Stimulated activated CD4-positive, alpha-beta T cell treated with anti-CD3 and anti-CD28 coated beads, TNF-alpha, amount 100 ng/mL, for 1 hour (primary cell): Measurements from ENCODE around the gene ZNF385B.

Experiments
- DNase-seq, 3 donors: peaks; one replicate each; pipeline ENCODE4 v3.0.0-alpha.2; 2020; ENCODE audit warnings: low read depth in 3 of 3, low spot score in 1 of 3

The ZNF385B gene

DNA sequence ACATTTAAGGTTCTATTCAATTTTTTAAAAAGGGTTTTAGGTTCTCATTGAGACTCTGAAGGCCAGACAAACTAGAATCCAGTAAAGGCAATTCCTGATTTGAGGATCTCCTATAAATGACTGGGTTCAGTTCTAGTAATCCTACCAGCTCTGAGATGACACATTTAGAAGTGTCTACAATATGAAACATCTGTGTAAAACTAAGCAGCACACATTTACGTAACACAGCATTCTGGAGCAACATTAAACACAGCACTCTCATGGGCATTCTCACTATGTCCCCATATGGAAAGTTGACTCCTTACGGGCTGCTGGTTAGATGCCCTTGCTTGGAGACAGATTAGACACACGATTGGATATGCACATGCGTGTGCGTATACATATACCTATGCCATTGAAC, 114.4 kb downstream of the ZNF385B start:
- DNase-seq: no peak

GRCh38 chr2:179745635-179746256, 115.7 kb downstream of the ZNF385B start:
- no peak for DNase-seq

DNA sequence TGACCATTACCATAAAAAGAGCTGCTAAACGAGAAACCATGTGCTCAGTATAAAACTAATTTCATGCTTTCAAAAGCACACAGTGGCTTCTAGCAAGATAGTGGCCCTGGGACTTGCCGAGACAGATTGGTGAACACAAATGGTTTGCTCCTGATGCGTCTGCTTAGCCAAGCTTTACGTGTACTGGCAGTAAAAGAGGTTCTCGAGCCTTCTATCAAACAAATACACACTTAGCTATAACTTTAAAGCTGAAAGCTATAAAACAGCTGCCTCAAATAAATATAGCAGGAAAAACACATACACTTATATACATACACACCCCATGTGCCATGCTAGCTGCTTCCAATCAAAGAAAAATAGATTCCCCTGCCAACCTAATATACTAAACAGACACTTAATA, 117.0 kb downstream of the ZNF385B start:
- no peak for DNase-seq

DNA sequence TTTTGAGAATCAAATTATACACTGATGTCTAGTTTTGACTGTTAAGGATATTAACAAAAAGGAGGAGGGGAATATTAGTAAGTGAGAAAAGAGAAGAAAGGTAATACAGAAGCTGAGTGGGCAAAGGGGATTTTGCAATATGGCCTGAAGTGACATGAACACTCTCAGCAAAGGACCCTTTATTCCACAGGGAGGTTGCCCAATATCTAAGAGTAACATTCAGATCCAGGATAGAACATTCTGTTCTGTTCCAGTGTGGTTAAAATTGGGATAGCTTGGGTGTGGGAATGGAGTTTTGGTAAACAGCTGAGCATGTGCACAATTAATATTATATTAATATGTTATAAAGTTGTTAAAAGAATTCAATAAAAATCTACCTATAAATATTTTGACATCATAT, 120.1 kb downstream of the ZNF385B start:
- no peak for DNase-seq

DNA sequence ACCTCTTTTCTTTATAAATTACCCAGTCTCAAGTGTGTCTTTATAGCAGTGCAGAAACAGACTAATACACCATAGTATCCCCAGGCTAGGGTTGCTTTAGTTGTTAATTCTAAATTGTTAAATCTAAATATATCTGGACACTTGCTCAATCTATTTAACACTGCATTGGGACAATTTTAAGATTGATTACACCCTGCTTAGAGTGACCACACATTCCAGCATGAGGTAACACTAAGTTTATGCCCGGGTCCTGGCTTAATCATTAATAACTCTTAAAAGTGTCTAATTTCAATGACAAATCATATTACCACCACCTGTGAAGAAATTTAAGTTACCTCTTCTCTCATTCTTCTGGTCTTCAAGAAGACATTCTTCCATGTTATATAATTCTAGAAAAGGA, 131.4 kb downstream of the ZNF385B start:
- no peak for DNase-seq

GRCh38 chr2:179726461-179727180, 134.8 kb downstream of the ZNF385B start:
- no peak for DNase-seq

GRCh38 chr2:179724403-179724802, 137.0 kb downstream of the ZNF385B start:
- no peak for DNase-seq

DNA sequence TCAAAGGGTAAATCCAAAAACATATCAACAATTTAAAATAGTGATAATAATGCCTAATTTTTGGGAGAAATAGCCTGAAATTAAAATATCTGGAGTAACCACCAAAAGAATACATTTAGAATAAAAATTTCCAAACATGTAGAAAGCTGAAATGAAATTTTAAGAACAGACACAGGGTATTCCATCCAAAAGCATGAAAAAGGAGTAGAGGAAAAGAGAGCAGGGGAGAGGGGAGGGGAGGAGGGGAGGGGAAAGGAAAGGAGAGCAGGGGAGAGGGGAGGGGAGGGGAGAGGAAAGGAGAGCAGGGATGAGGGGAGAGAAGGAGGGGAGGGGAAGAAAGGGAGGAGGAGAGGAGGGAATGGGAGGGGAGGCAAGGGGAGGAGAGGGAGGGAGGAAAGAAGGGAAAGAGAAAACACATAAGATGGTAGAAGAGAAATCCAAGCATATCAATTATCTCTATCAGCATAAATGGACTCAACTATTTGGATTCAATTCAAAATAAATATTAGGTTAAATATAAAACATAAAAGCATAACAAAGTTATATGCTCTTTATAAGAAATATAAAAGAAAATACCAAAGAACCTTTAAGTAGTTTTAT, 141.1 kb downstream of the ZNF385B start:
- no peak for DNase-seq

- DNase-seq: no peak
Observed at GRCh38 chr2:179715871-179716270, 145.5 kb downstream of the ZNF385B start.

DNA sequence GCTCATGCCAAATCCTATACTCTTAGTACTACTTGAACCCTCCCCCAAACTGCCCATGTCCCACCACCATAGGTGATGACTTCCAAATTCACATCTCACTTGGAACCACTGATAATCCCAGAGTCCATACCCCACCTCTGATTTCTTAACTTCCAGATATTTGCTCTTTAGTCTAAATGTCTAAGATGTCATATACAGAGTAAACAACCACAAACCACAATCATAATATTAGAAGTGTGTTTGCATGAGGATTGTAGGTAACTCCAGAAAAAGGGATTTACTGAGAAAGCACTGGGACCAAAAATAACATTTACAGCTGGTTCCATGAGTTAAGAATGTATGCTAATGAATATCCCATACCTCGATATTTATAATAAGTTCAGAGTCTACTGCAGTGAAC, 146.2 kb downstream of the ZNF385B start:
- no peak for DNase-seq

DNA sequence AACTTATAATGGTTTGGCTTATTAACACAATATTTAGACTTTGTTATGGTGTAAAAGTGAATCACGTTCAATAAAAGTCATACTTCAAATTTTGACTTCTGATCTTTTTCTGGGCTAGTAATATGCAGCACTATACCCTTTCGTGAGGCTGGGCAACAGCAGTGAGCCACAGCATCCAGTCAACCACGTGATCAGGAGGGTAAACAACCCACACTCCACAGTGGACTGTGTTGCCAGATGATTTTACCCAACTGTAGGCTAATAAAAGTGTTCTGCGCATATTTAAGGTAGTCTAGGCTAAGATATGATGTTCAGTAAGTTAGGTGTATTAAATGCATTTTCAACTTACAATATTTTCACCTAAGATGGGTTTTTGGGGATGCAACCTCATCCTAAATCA, 148.6 kb downstream of the ZNF385B start:
- no peak for DNase-seq

DNA sequence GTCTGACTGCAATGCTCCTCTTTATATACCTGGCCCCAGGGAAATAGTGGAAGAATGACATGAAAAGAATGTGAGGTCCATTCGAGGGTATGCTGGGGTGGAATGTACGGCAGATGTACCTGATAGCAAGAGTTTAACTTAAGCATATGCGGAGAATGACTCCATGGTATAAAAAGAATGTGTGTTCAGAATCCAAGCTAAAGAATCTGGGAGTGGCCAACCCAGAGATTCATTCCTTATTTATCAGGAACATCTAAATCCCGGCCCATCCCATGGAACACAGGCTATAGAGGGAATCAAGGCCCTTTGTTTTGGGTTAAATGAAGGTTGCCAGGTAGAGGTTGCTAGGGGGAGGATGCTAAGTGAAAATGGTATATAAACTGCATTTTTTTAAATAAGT, 150.0 kb downstream of the ZNF385B start:
- DNase-seq: no peak

DNA sequence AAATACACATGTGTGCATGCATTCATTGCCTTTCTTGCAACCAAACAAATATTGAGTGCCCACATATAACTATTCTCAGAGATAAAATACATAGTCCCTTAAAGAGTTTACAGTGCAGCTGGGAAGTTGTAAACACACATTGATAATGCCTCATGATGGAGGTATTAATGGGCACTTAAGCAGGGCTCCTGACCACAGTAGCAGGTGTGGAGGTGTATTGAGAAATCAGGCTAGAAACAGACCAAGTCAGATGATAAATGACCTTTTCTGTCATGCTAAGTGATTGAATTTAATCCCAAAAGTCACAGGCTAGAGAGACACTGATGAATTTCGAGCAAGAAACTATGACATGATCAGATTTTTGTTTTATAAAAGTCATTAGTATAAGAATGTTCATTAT, 157.7 kb downstream of the ZNF385B start:
- no peak for DNase-seq

GRCh38 chr2:179702912-179703311, 158.5 kb downstream of the ZNF385B start:
- no peak for DNase-seq

DNA sequence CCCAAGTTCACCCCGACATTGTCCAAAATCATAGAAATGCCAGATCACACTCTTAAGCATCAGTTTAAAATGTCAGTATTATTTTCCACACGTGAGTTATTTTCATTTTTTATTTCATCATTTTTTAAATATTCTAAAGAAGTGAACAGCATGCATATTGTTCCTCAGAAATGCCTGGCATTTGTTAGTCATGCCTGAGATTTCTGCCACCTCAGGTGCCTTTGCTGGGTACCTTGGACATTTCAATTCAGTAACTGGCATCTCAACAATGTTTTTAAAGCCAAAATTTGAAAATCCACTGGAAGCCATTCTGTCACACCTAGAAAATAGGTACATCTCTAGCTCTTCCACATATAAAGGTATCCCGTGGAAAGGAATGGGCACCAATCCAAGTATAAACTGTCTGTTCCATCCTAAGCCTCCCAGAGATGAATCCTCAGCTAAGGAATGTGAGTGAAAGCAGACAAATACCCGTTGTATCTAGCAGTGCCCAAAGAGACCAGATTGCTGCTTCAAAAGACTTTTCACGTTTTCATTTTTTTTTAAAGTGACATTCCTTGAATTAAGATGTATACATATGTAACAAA, 159.8 kb downstream of the ZNF385B start:
- no peak for DNase-seq

DNA sequence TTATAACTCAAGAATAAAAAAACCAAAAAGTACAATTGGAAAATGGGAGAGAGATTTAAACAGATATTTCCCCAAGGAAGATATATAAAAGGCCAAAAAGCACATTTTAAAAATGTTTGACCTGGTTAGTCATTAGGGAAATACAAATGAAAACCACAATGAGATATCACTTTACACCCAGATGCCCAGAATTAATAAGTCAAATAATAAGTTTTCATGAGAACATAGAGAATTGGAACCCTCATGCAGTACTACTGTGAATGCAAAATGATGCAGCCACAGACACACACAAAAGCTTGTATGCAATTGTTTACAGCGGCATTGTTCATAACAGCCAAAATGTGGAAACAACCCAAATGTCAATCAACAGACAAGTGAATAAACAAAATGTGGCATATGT, 165.9 kb downstream of the ZNF385B start:
- DNase-seq: no peak

DNA sequence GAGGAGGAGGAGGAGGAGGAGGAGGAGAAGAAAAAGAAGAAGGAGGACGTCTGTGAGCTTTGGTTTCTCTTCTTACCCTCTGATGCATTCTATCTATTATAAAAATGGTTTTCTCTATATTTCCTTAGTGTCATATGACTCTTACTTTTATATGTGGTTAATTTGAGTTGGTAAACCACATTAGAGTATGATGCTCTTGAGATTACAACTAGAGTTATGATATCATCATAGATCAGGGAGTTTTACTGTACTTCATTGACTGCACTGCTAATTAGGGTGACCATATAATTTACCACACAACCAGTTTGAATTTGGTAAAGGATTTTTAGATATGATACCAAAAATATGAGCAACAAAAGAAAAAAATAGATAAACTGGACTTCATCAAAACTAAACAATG, 166.4 kb downstream of the ZNF385B start:
- DNase-seq: no peak

GRCh38 chr2:179692610-179693009, 168.8 kb downstream of the ZNF385B start:
- no peak for DNase-seq

DNA sequence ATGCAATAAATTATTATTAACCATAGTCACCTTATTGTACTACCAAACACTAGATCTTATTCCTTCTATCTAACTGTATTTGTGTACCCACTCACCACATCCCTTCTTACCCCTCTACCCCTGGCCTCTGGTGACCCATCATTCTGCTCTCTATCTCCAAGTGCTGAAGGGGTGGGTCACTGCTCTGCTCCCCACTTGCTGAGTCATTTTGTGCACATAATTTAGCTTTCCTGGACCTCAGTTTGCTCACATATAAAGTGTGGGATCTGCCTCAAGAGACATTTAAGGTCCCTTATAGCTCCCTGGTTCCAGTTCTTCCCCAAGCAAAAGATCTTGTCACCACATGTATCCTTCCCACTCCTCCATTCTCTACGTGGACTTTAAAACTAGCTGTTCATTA, 169.4 kb downstream of the ZNF385B start:
- DNase-seq: no peak

DNA sequence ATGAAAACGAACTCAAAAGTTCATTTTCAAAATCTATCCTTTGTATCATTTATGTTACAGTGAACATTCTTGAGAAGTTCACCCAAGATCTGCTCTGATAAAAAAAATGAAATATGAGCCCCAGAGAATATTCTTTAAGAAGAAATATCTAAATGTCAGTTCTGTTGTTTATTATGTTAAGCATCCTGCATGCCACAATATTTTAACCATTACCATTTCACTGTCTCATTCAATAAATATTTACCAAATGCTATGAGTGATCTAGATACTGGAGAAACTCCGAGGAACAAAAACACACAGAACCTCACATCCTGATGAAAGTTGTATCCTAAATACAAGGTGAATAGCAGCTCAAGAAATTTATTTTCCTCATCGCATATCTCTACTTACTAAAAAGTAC, 170.2 kb downstream of the ZNF385B start:
- DNase-seq: no peak

DNA sequence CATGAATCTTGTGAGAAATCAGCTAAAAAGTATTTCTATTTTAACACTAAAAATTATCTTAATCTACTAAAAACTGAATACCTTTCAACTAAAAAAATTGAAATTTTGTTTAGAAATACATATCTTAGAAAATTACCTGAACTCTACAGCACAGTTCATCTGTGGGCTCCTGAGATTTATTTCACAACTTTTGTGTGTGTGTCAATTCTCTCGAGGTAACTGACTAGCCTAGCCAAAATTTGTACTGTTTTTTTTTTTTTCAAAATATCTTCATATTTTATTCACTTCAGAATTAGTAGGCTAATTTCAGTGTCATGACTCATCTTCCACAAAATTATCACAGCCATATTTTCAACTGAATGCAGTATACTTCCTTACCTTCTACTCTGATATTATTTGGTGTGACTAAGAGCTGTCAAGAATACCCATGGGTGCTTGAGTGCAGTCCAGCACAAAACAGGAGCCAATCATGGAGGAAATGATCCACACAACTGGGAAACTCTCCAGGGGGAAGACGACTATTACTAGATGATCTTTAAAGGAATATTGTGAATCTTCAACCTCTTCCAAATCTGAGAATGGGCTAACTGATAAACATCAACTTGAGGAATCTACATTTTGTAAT, 174.6 kb downstream of the ZNF385B start:
- no peak for DNase-seq

- no peak for DNase-seq
Observed at GRCh38 chr2:179686069-179686468, 175.3 kb downstream of the ZNF385B start.
